Measurements from ENCODE around the gene CLCN6. TPM values are rescaled to one million over a fixed set of nuclear protein-coding genes. Genes with fewer than 3 reads are reported as not detected.

CLCN6 gene
- total RNA-seq, 2 donors from 2014 or later = 29.6 to 31.5 TPM

- Histone ChIP-seq H3K27ac (ENCODE audit: low read depth, low read length) (no peak overlapping the region), H3K9me3 (ENCODE audit: control insufficient read depth, low read length) (no peaks in the 10 kb centered on the region), H3K4me3 (ENCODE audit: low read length) (no peak overlapping the region), H3K27me3 (ENCODE audit: control insufficient read depth, insufficient read depth, low read length, poor library complexity, severe bottlenecking) (no peaks in the 10 kb centered on the region), H3K36me3 (ENCODE audit: control insufficient read depth, insufficient read depth, low read length) (peaks cover 79% of the 10 kb centered on the region), H3K4me1 (ENCODE audit: control insufficient read depth, insufficient read depth, low read length) (no peaks in the 10 kb centered on the region), H3K9ac (ENCODE audit: extremely low read depth, low read length, poor library complexity, severe bottlenecking) (no peak overlapping the region)
- Mint-ChIP-seq H3K36me3 (ENCODE audit: low read depth) (peaks cover 46% of the 10 kb centered on the region), H3K9me3 (no peaks in the 10 kb centered on the region), H3K27ac (no peak overlapping the region), H3K4me3 (no peak overlapping the region), H3K27me3 (ENCODE audit: insufficient read depth) (no peaks in the 10 kb centered on the region), H3K4me1 (no peaks in the 10 kb centered on the region)
- WGBS, 2 experiments (ENCODE audit: insufficient coverage in 1 of 2, insufficient read length in 1 of 2) = 91 to 95% methylated on average over 7 of the region's 7 CpGs
- no peak for DNase-seq
- no peak for TF ChIP-seq CTCF (conservative IDR thresholded peaks at IDR 0.05)
Observed at GRCh38 chr1:11825131-11825530, 19.1 kb downstream of the CLCN6 start.

- Histone ChIP-seq H3K9ac (ENCODE audit: extremely low read depth, low read length, poor library complexity, severe bottlenecking) (no peak overlapping the region), H3K36me3 (ENCODE audit: control insufficient read depth, insufficient read depth, low read length) (peaks cover 83% of the 10 kb centered on the region), H3K27ac (ENCODE audit: low read depth, low read length) (no peak overlapping the region), H3K27me3 (ENCODE audit: control insufficient read depth, insufficient read depth, low read length, poor library complexity, severe bottlenecking) (no peaks in the 10 kb centered on the region), H3K9me3 (ENCODE audit: control insufficient read depth, low read length) (no peaks in the 10 kb centered on the region), H3K4me1 (ENCODE audit: control insufficient read depth, insufficient read depth, low read length) (no peaks in the 10 kb centered on the region), H3K4me3 (ENCODE audit: low read length) (no peak overlapping the region)
- Mint-ChIP-seq H3K36me3 (ENCODE audit: low read depth) (peaks cover 48% of the 10 kb centered on the region), H3K4me1 (no peaks in the 10 kb centered on the region), H3K27ac (no peak overlapping the region), H3K27me3 (ENCODE audit: insufficient read depth) (no peaks in the 10 kb centered on the region), H3K9me3 (no peaks in the 10 kb centered on the region), H3K4me3 (no peak overlapping the region)
- TF ChIP-seq CTCF (conservative IDR thresholded peaks at IDR 0.05) = no peak
- no peak for DNase-seq
- 97 to 100% methylated on average over 5 to 9 of the region's 9 CpGs for WGBS, 2 experiments (ENCODE audit: insufficient coverage in 1 of 2, insufficient read length in 1 of 2)
Observed at GRCh38 chr1:11826946-11827345, 21.0 kb downstream of the CLCN6 start.

GRCh38 chr1:11828511-11828910 lies 22.5 kb downstream of the CLCN6 start:
- TF ChIP-seq CTCF (conservative IDR thresholded peaks at IDR 0.05) = no peak
- Mint-ChIP-seq H3K4me1 (no peaks in the 10 kb centered on the region), H3K4me3 (no peak overlapping the region), H3K27me3 (ENCODE audit: insufficient read depth) (no peaks in the 10 kb centered on the region), H3K27ac (no peak overlapping the region), H3K36me3 (ENCODE audit: low read depth) (peaks cover 51% of the 10 kb centered on the region), H3K9me3 (no peaks in the 10 kb centered on the region)
- Histone ChIP-seq H3K27ac (ENCODE audit: low read depth, low read length) (no peak overlapping the region), H3K4me1 (ENCODE audit: control insufficient read depth, insufficient read depth, low read length) (no peaks in the 10 kb centered on the region), H3K36me3 (ENCODE audit: control insufficient read depth, insufficient read depth, low read length) (peaks cover 87% of the 10 kb centered on the region), H3K27me3 (ENCODE audit: control insufficient read depth, insufficient read depth, low read length, poor library complexity, severe bottlenecking) (no peaks in the 10 kb centered on the region), H3K9ac (ENCODE audit: extremely low read depth, low read length, poor library complexity, severe bottlenecking) (no peak overlapping the region), H3K9me3 (ENCODE audit: control insufficient read depth, low read length) (no peaks in the 10 kb centered on the region), H3K4me3 (ENCODE audit: low read length) (no peak overlapping the region)
- no peak for DNase-seq
- 93 to 96% methylated on average over 15 to 19 of the region's 19 CpGs for WGBS, 2 experiments (ENCODE audit: insufficient coverage in 1 of 2, insufficient read length in 1 of 2)
